ENCODE data around the gene PBX1.

Gene PBX1

DNA sequence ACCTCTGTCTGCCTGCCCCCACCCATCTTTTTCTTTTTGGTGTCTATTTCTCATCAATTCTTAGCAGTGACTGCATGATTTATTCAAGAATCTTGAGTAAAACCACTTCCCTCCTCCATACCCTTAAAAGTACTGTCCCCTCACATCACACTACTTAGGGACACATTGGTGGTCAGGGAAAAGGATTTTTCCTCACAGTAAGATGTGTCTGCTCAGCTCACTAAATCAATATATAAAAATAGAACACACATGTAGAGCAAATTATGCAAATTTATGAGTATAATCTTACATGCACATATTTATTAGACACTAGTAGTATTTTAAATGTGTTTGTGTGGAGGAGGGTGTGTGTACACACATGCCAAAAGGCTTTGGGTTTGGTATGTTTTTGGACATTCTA lies 202.0 kb downstream of the PBX1 start:
- Histone ChIP-seq H3K4me1 (ENCODE audit: insufficient read depth, low read length) (peaks cover 50% of the 10 kb centered on the region), H3K36me3 (ENCODE audit: insufficient read depth, low read length) (no peaks in the 10 kb centered on the region), H3K9ac (ENCODE audit: low read length) (no peak overlapping the region), H3K4me3 (ENCODE audit: low read depth in 1 of 2, low read length in 2 of 2) (no peak overlapping the region), H3K9me3 (ENCODE audit: low read length) (no peaks in the 10 kb centered on the region), H3K27ac (ENCODE audit: low read depth, low read length) (no peak overlapping the region), H3K27me3 (ENCODE audit: control insufficient read depth in 1 of 2, insufficient read depth in 2 of 2, low read length in 2 of 2) (no peaks in the 10 kb centered on the region)

DNA sequence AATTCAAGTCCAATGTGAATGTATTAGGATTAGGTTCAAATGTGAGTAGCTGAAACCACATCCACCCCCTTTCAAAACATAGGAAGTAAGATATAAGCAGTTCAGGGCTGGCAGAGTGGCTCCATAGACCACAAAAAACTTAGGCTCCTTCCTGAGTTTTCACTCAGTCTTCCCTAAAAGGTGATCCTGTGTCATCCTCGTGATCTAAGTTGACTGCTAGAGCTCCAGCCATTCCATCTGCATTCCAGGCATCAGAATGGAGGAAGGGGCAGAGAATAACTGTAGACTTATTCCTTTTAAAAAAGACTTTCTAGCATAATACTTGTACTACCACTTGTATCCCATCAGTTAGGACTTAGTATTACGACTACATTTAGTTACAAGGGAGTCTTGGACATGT lies 204.1 kb downstream of the PBX1 start:
- H3K9ac ChIP-seq (ENCODE audit: low read length), result no peak overlapping the region
- no peak overlapping the region for H3K27ac ChIP-seq (ENCODE audit: low read depth, low read length)
- peaks cover 62% of the 10 kb centered on the region for H3K4me1 ChIP-seq (ENCODE audit: insufficient read depth, low read length)
- H3K36me3 ChIP-seq (ENCODE audit: insufficient read depth, low read length), result no peaks in the 10 kb centered on the region
- H3K9me3 ChIP-seq (ENCODE audit: low read length), result no peaks in the 10 kb centered on the region
- H3K27me3 ChIP-seq (ENCODE audit: control insufficient read depth in 1 of 2, insufficient read depth in 2 of 2, low read length in 2 of 2), result no peaks in the 10 kb centered on the region
- H3K4me3 ChIP-seq (ENCODE audit: low read depth in 1 of 2, low read length in 2 of 2), result no peak overlapping the region

DNA sequence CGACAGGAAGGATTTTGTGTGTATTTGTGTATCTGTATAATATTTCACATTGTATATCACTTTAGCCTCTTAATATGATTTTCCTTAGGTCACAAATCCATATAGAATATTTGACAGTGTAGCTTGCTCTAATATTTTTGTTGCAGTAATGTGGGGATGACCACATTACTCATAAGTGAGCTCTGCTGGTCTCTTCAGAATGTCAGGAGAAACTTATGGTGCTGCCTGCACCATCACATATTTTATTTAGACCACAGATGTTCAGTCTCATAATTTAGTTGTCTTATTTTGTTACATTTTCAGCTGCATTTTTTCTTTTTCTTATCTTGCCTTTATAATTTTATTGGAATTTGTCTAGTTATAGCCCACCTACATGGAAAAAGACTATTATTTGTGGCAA lies 205.3 kb downstream of the PBX1 start:
- Histone ChIP-seq H3K4me1 (ENCODE audit: insufficient read depth, low read length) (peaks cover 51% of the 10 kb centered on the region), H3K27me3 (ENCODE audit: control insufficient read depth in 1 of 2, insufficient read depth in 2 of 2, low read length in 2 of 2) (no peaks in the 10 kb centered on the region), H3K4me3 (ENCODE audit: low read depth in 1 of 2, low read length in 2 of 2) (no peak overlapping the region), H3K27ac (ENCODE audit: low read depth, low read length) (no peak overlapping the region), H3K9me3 (ENCODE audit: low read length) (no peaks in the 10 kb centered on the region), H3K9ac (ENCODE audit: low read length) (no peak overlapping the region), H3K36me3 (ENCODE audit: insufficient read depth, low read length) (no peaks in the 10 kb centered on the region)

GRCh38 chr1:164765557-164765956 lies 206.6 kb downstream of the PBX1 start:
- Histone ChIP-seq H3K4me3 (ENCODE audit: low read depth in 1 of 2, low read length in 2 of 2) (no peak overlapping the region), H3K27ac (ENCODE audit: low read depth, low read length) (no peak overlapping the region), H3K9me3 (ENCODE audit: low read length) (no peaks in the 10 kb centered on the region), H3K27me3 (ENCODE audit: control insufficient read depth in 1 of 2, insufficient read depth in 2 of 2, low read length in 2 of 2) (no peaks in the 10 kb centered on the region), H3K4me1 (ENCODE audit: insufficient read depth, low read length) (peaks cover 40% of the 10 kb centered on the region), H3K36me3 (ENCODE audit: insufficient read depth, low read length) (no peaks in the 10 kb centered on the region), H3K9ac (ENCODE audit: low read length) (no peak overlapping the region)

DNA sequence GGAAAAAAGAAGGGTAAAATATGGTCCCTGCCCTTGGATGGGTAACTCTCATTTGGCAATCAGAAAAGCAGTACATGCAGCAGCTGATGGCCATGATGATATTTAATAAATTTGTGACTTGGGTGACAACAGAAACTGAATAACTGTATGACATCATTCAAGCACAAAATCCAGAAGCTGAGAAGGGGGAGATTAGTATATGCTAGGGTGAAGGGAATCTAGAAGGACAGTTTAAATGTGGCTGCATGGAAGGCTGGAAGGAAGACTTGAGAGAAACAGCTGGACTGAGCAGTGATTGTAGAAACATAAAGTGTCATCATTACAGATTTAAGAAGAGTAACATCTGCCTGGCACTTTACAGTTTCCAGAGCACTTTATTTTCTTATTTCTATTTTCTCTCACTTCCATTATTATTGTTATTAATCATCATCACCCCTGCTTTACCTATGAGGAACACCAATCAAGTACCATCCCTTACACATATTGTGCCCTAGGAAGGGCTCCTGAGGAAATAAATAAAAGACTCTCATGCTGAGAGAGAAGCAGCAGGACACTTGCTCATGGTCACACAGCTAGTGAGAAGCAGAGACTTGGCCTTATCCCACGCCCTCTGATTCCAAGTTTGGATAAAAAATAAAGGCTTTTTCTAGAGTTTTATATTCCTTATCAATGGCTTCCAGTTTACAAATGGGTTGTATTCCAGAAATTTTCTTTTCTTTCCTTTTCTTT lies 207.2 kb downstream of the PBX1 start:
- Histone ChIP-seq H3K36me3 (ENCODE audit: insufficient read depth, low read length) (no peaks in the 10 kb centered on the region), H3K27me3 (ENCODE audit: control insufficient read depth in 1 of 2, insufficient read depth in 2 of 2, low read length in 2 of 2) (no peaks in the 10 kb centered on the region), H3K4me3 (ENCODE audit: low read depth in 1 of 2, low read length in 2 of 2) (no peak overlapping the region), H3K4me1 (ENCODE audit: insufficient read depth, low read length) (peaks cover 40% of the 10 kb centered on the region), H3K9me3 (ENCODE audit: low read length) (no peaks in the 10 kb centered on the region), H3K9ac (ENCODE audit: low read length) (no peak overlapping the region), H3K27ac (ENCODE audit: low read depth, low read length) (no peak overlapping the region)

- Histone ChIP-seq H3K27me3 (ENCODE audit: control insufficient read depth in 1 of 2, insufficient read depth in 2 of 2, low read length in 2 of 2) (no peaks in the 10 kb centered on the region), H3K9me3 (ENCODE audit: low read length) (no peaks in the 10 kb centered on the region), H3K27ac (ENCODE audit: low read depth, low read length) (no peak overlapping the region), H3K4me3 (ENCODE audit: low read depth in 1 of 2, low read length in 2 of 2) (no peak overlapping the region), H3K36me3 (ENCODE audit: insufficient read depth, low read length) (no peaks in the 10 kb centered on the region), H3K9ac (ENCODE audit: low read length) (no peak overlapping the region), H3K4me1 (ENCODE audit: insufficient read depth, low read length) (peaks cover 56% of the 10 kb centered on the region)
These were observed 208.9 kb downstream of the PBX1 start for GRCh38 chr1:164767752-164768402.

- H3K27ac ChIP-seq (ENCODE audit: low read depth, low read length), result no peak overlapping the region
- H3K4me1 ChIP-seq (ENCODE audit: insufficient read depth, low read length), result peaks cover 64% of the 10 kb centered on the region
- H3K9me3 ChIP-seq (ENCODE audit: low read length), result no peaks in the 10 kb centered on the region
- H3K9ac ChIP-seq (ENCODE audit: low read length), result no peak overlapping the region
- H3K4me3 ChIP-seq (ENCODE audit: low read depth in 1 of 2, low read length in 2 of 2), result no peak overlapping the region
- H3K27me3 ChIP-seq (ENCODE audit: control insufficient read depth in 1 of 2, insufficient read depth in 2 of 2, low read length in 2 of 2), result no peaks in the 10 kb centered on the region
- H3K36me3 ChIP-seq (ENCODE audit: insufficient read depth, low read length), result no peaks in the 10 kb centered on the region
These were observed 209.6 kb downstream of the PBX1 start for GRCh38 chr1:164768619-164769018.

- Histone ChIP-seq H3K27ac (ENCODE audit: low read depth, low read length) (no peak overlapping the region), H3K4me1 (ENCODE audit: insufficient read depth, low read length) (peaks cover 72% of the 10 kb centered on the region), H3K27me3 (ENCODE audit: control insufficient read depth in 1 of 2, insufficient read depth in 2 of 2, low read length in 2 of 2) (no peaks in the 10 kb centered on the region), H3K9ac (ENCODE audit: low read length) (no peak overlapping the region), H3K36me3 (ENCODE audit: insufficient read depth, low read length) (no peaks in the 10 kb centered on the region), H3K9me3 (ENCODE audit: low read length) (no peaks in the 10 kb centered on the region), H3K4me3 (ENCODE audit: low read depth in 1 of 2, low read length in 2 of 2) (no peak overlapping the region)
These were observed 210.6 kb downstream of the PBX1 start for GRCh38 chr1:164769486-164770130.

DNA sequence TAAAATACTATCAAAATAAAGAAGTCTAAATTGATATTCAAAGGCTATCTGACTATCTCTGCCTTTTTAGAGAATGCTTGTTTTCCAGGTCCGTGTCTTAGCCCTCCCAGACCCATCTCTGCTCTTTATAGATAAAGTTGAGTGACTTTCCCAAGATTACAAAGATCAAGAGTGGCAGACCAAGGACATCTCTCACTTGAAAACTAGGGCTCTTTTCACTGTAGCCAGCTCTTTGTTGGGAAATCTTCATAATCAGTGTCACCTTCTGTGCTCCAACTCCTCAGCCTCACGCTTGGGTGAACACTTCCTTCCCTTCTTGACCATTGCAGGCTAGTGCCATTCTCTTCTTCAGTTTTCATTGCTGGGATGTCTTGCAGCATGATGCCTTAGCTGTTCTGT lies 211.1 kb downstream of the PBX1 start:
- no peaks in the 10 kb centered on the region for H3K27me3 ChIP-seq (ENCODE audit: control insufficient read depth in 1 of 2, insufficient read depth in 2 of 2, low read length in 2 of 2)
- H3K9me3 ChIP-seq (ENCODE audit: low read length), result no peaks in the 10 kb centered on the region
- H3K36me3 ChIP-seq (ENCODE audit: insufficient read depth, low read length), result no peaks in the 10 kb centered on the region
- H3K4me1 ChIP-seq (ENCODE audit: insufficient read depth, low read length), result peaks cover 72% of the 10 kb centered on the region
- no peak overlapping the region for H3K4me3 ChIP-seq (ENCODE audit: low read depth in 1 of 2, low read length in 2 of 2)
- H3K9ac ChIP-seq (ENCODE audit: low read length), result no peak overlapping the region
- peak overlapping the region; percentile 16 for H3K27ac ChIP-seq (ENCODE audit: low read depth, low read length)

DNA sequence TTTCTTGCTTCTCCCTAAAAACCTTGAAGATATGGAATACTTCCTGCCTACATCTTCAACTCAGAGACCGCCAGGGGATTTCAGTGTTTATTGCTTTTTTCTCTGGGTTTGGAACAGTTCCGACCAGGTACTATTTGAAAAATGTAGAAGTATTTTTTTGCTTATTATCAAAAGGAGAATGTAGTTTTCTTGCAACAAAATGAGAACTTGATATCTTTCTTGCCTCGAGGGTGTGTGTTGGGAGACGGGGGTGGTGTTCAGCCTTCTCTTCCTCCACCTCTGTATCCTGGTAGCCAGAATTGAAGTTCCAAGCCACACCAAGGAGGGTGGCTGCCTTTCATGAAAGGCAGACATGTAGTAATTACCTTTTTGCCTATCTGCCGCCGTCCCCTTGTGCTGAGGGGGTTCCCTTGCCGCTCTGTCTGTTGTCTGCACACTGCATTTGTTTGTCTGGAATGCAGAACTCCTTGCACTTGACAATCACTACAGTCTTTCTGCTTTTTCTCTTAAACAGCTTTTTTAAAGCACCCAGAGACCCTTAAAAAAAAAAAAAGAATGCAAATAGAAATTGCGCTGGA lies 212.1 kb downstream of the PBX1 start:
- peaks cover 72% of the 10 kb centered on the region for H3K4me1 ChIP-seq (ENCODE audit: insufficient read depth, low read length)
- no peaks in the 10 kb centered on the region for H3K9me3 ChIP-seq (ENCODE audit: low read length)
- no peaks in the 10 kb centered on the region for H3K27me3 ChIP-seq (ENCODE audit: control insufficient read depth in 1 of 2, insufficient read depth in 2 of 2, low read length in 2 of 2)
- no peaks in the 10 kb centered on the region for H3K36me3 ChIP-seq (ENCODE audit: insufficient read depth, low read length)
- no peak overlapping the region for H3K4me3 ChIP-seq (ENCODE audit: low read depth in 1 of 2, low read length in 2 of 2)
- H3K9ac ChIP-seq (ENCODE audit: low read length), result no peak overlapping the region
- H3K27ac ChIP-seq (ENCODE audit: low read depth, low read length), result no peak overlapping the region

GRCh38 chr1:164771619-164772361 lies 212.8 kb downstream of the PBX1 start:
- Histone ChIP-seq H3K4me3 (ENCODE audit: low read depth in 1 of 2, low read length in 2 of 2) (no peak overlapping the region), H3K27ac (ENCODE audit: low read depth, low read length) (no peak overlapping the region), H3K9ac (ENCODE audit: low read length) (no peak overlapping the region), H3K4me1 (ENCODE audit: insufficient read depth, low read length) (peaks cover 71% of the 10 kb centered on the region), H3K27me3 (ENCODE audit: control insufficient read depth in 1 of 2, insufficient read depth in 2 of 2, low read length in 2 of 2) (no peaks in the 10 kb centered on the region), H3K36me3 (ENCODE audit: insufficient read depth, low read length) (no peaks in the 10 kb centered on the region), H3K9me3 (ENCODE audit: low read length) (no peaks in the 10 kb centered on the region)
